ENCODE measurements around the gene RIT2. TPM values are rescaled to one million over a fixed set of nuclear protein-coding genes. Genes with fewer than 3 reads are reported as not detected.

RIT2 gene
- total RNA-seq, 1 experiment from 2014 or later: not detected

GRCh38 chr18:42778024-42778423 lies 337.5 kb downstream of the RIT2 start:
- POLR2A ChIA-PET (ENCODE audit: unreplicated experiment): no interaction called here
- Histone ChIP-seq H2AFZ (no peak overlapping the region), H3K27me3 (ENCODE audit: insufficient read depth, low read depth) (no peaks in the 10 kb centered on the region), H3K36me3 (ENCODE audit: low read depth) (no peaks in the 10 kb centered on the region), H3K4me2 (no peak overlapping the region), H3K9me3 (ENCODE audit: insufficient read depth, low read depth) (no peaks in the 10 kb centered on the region), H3K79me2 (ENCODE audit: low read depth) (no peaks in the 10 kb centered on the region), H3K27ac (no peak overlapping the region), H4K20me1 (ENCODE audit: insufficient read depth) (no peaks in the 10 kb centered on the region), H3K9me2 (ENCODE audit: insufficient read depth) (no peaks in the 10 kb centered on the region; the same call in 1 of the 2 replicates), H3K4me1 (replicated peaks; ENCODE audit: insufficient read depth) (no peaks in the 10 kb centered on the region), H3F3A (ENCODE audit: insufficient read depth, low read depth) (no peaks in the 10 kb centered on the region), H3K4me3 (no peak overlapping the region)
- TF ChIP-seq CTCF (conservative IDR thresholded peaks at IDR 0.05): no peak
- TF ChIP-seq EZH2 (IDR thresholded peaks at IDR 0.05; ENCODE audit: low read depth): no peak
- CTCF ChIA-PET: no interaction called here
- DNase-seq: no peak
- BruUV-seq (replicated peaks): no TSS peak
- intact Hi-C loops (cut with micrococcal nuclease; ENCODE audit: unreplicated experiment): no loop called here

GRCh38 chr18:42773870-42774269 lies 341.6 kb downstream of the RIT2 start:
- DNase-seq: no peak
- no peak overlapping the region for H3K4me3 ChIP-seq
- no peaks in the 10 kb centered on the region; the same call in 1 of the 2 replicates for H3K9me2 ChIP-seq (ENCODE audit: insufficient read depth)
- H2AFZ ChIP-seq: no peak overlapping the region
- H3K79me2 ChIP-seq (ENCODE audit: low read depth): no peaks in the 10 kb centered on the region
- intact Hi-C loops (cut with micrococcal nuclease; ENCODE audit: unreplicated experiment): no loop called here
- no peak overlapping the region for H3K27ac ChIP-seq
- POLR2A ChIA-PET (ENCODE audit: unreplicated experiment): no interaction called here
- no peaks in the 10 kb centered on the region for H3K27me3 ChIP-seq (ENCODE audit: insufficient read depth, low read depth)
- no TSS peak for BruUV-seq (replicated peaks)
- no peaks in the 10 kb centered on the region for H3K36me3 ChIP-seq (ENCODE audit: low read depth)
- no peak overlapping the region for H3K4me2 ChIP-seq
- no peaks in the 10 kb centered on the region for H4K20me1 ChIP-seq (ENCODE audit: insufficient read depth)
- CTCF ChIA-PET: no interaction called here
- TF ChIP-seq CTCF (conservative IDR thresholded peaks at IDR 0.05): no peak
- TF ChIP-seq EZH2 (IDR thresholded peaks at IDR 0.05; ENCODE audit: low read depth): no peak
- no peaks in the 10 kb centered on the region for H3K4me1 ChIP-seq (replicated peaks; ENCODE audit: insufficient read depth)
- no peaks in the 10 kb centered on the region for H3F3A ChIP-seq (ENCODE audit: insufficient read depth, low read depth)
- H3K9me3 ChIP-seq (ENCODE audit: insufficient read depth, low read depth): no peaks in the 10 kb centered on the region

- DNase-seq: no peak
- ChIA-PET POLR2A (ENCODE audit: unreplicated experiment) (no interaction called here), CTCF (no interaction called here)
- Histone ChIP-seq H3K79me2 (ENCODE audit: low read depth) (no peaks in the 10 kb centered on the region), H3K9me3 (ENCODE audit: insufficient read depth, low read depth) (no peaks in the 10 kb centered on the region), H3K27me3 (ENCODE audit: insufficient read depth, low read depth) (no peaks in the 10 kb centered on the region), H3K27ac (no peak overlapping the region), H3K36me3 (ENCODE audit: low read depth) (no peaks in the 10 kb centered on the region), H3K4me1 (replicated peaks; ENCODE audit: insufficient read depth) (no peaks in the 10 kb centered on the region), H3K4me3 (no peak overlapping the region), H3K9me2 (ENCODE audit: insufficient read depth) (no peaks in the 10 kb centered on the region; the same call in 1 of the 2 replicates), H4K20me1 (ENCODE audit: insufficient read depth) (no peaks in the 10 kb centered on the region), H3K4me2 (no peak overlapping the region), H3F3A (ENCODE audit: insufficient read depth, low read depth) (no peaks in the 10 kb centered on the region), H2AFZ (no peak overlapping the region)
- BruUV-seq (replicated peaks): no TSS peak
- intact Hi-C loops (cut with micrococcal nuclease; ENCODE audit: unreplicated experiment): no loop called here
- no peak for TF ChIP-seq CTCF (conservative IDR thresholded peaks at IDR 0.05)
- TF ChIP-seq EZH2 (IDR thresholded peaks at IDR 0.05; ENCODE audit: low read depth): no peak
These were observed 343.5 kb downstream of the RIT2 start for GRCh38 chr18:42771936-42772335.
